Measurements from ENCODE around the gene SYT8.
"Not testable (repeated sequence)": the region's sequence is repeated elsewhere in the genome, so short reads cannot be mapped to it uniquely, and the experiment has no call there.

Gene SYT8

GRCh38 chr11:1834779-1835670 is at the start of gene SYT8:
TSS of gene SYT8 (plus strand) at chr11:1834990. CDS start at chr11:1835106, 116 bp downstream.
- no peak for DNase-seq
- in situ Hi-C loops (cut with MboI; ENCODE audit: low pct_unique_long_range_greater_than_20kb, low sequenced_read_pairs), result no loop called here

- peak; percentile 66 for DNase-seq
- in situ Hi-C loops (cut with MboI; ENCODE audit: low pct_unique_long_range_greater_than_20kb, low sequenced_read_pairs), result no loop called here
Observed at GRCh38 chr11:1785749-1786413, 48.9 kb upstream of the SYT8 start.

GRCh38 chr11:1786466-1786865 is 48.3 kb upstream of the SYT8 start:
- DNase-seq, result no peak
- in situ Hi-C loops (cut with MboI; ENCODE audit: low pct_unique_long_range_greater_than_20kb, low sequenced_read_pairs), result no loop called here

GRCh38 chr11:1791912-1792311 is 42.9 kb upstream of the SYT8 start:
- DNase-seq, result no peak

GRCh38 chr11:1792461-1792860 is 42.3 kb upstream of the SYT8 start:
- in situ Hi-C loops (cut with MboI; ENCODE audit: low pct_unique_long_range_greater_than_20kb, low sequenced_read_pairs), result no loop called here
- peak; percentile 84 for DNase-seq

More at GRCh38 chr11:1791912-1792311, 42.9 kb upstream of the SYT8 start:
- in situ Hi-C loops (cut with MboI; ENCODE audit: low pct_unique_long_range_greater_than_20kb, low sequenced_read_pairs), result no loop called here

- DNase-seq, result no peak
- in situ Hi-C loops (cut with MboI; ENCODE audit: low pct_unique_long_range_greater_than_20kb, low sequenced_read_pairs), result no loop called here
Observed at GRCh38 chr11:1793081-1793480, 41.7 kb upstream of the SYT8 start.

GRCh38 chr11:1796413-1797011 is 38.3 kb upstream of the SYT8 start:
- DNase-seq, result no peak
- in situ Hi-C loops (cut with MboI; ENCODE audit: low pct_unique_long_range_greater_than_20kb, low sequenced_read_pairs), result no loop called here

- no peak for DNase-seq
- in situ Hi-C loops (cut with MboI; ENCODE audit: low pct_unique_long_range_greater_than_20kb, low sequenced_read_pairs), result no loop called here
Observed at GRCh38 chr11:1797391-1798125, 37.2 kb upstream of the SYT8 start.

- in situ Hi-C loops (cut with MboI; ENCODE audit: low pct_unique_long_range_greater_than_20kb, low sequenced_read_pairs), result no loop called here
- no peak for DNase-seq
Observed at GRCh38 chr11:1803246-1803645, 31.5 kb upstream of the SYT8 start.

- in situ Hi-C loops (cut with MboI; ENCODE audit: low pct_unique_long_range_greater_than_20kb, low sequenced_read_pairs); DNase-seq: not testable (repeated sequence)
Observed at GRCh38 chr11:1803835-1804519, 30.8 kb upstream of the SYT8 start.

- DNase-seq, result no peak
- in situ Hi-C loops (cut with MboI; ENCODE audit: low pct_unique_long_range_greater_than_20kb, low sequenced_read_pairs), result no loop called here
Observed at GRCh38 chr11:1805525-1805924, 29.3 kb upstream of the SYT8 start.

- DNase-seq, result peak; percentile 15
- in situ Hi-C loops (cut with MboI; ENCODE audit: low pct_unique_long_range_greater_than_20kb, low sequenced_read_pairs), result no loop called here
Observed at GRCh38 chr11:1807264-1807995, 27.4 kb upstream of the SYT8 start.

GRCh38 chr11:1810761-1811160 is 24.0 kb upstream of the SYT8 start:
- in situ Hi-C loops (cut with MboI; ENCODE audit: low pct_unique_long_range_greater_than_20kb, low sequenced_read_pairs), result no loop called here
- peak; percentile 84 for DNase-seq

GRCh38 chr11:1812274-1812673 is 22.5 kb upstream of the SYT8 start:
- no peak for DNase-seq
- in situ Hi-C loops (cut with MboI; ENCODE audit: low pct_unique_long_range_greater_than_20kb, low sequenced_read_pairs), result no loop called here

- no peak for DNase-seq
- in situ Hi-C loops (cut with MboI; ENCODE audit: low pct_unique_long_range_greater_than_20kb, low sequenced_read_pairs), result no loop called here
Observed at GRCh38 chr11:1812801-1813200, 22.0 kb upstream of the SYT8 start.

- in situ Hi-C loops (cut with MboI; ENCODE audit: low pct_unique_long_range_greater_than_20kb, low sequenced_read_pairs); DNase-seq: not testable (repeated sequence)
Observed at GRCh38 chr11:1813356-1813755, 21.4 kb upstream of the SYT8 start.

- in situ Hi-C loops (cut with MboI; ENCODE audit: low pct_unique_long_range_greater_than_20kb, low sequenced_read_pairs), result no loop called here
- no peak for DNase-seq
Observed at GRCh38 chr11:1814691-1815090, 20.1 kb upstream of the SYT8 start.

- in situ Hi-C loops (cut with MboI; ENCODE audit: low pct_unique_long_range_greater_than_20kb, low sequenced_read_pairs), result no loop called here
- DNase-seq, result no peak
Observed at GRCh38 chr11:1815311-1815710, 19.5 kb upstream of the SYT8 start.

All from KBM-7 (cell line).